ENCODE results near the gene OTX2.

OTX2 gene

DNA sequence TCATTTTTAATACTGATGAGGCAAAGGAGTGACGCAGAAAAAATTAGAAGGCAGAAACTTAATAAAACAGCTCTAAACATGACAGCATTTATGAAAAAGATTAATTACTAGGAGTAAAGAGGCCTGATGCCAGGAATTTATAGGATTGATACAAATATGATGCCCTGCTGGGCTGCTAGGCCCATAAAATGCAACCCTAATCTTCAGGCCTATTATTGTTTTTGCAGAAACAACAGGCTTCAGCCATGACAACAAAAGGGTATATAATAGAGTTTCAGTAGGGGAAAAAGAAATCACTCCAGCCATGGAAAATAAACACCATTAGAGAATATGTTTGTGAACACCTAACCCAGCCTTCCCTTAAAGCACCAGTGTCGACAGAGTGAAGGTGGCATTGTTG, 50.6 kb downstream of the OTX2 start (continued):
- TF ChIP-seq ZSCAN23 (tag by site-specific recombination; IDR thresholded peaks at IDR 0.05) (no peak), ZNF501 (tag by site-specific recombination; IDR thresholded peaks at IDR 0.05) (no peak), WT1 (tag by site-specific recombination; IDR thresholded peaks at IDR 0.05) (peak; percentile 76), MYNN (tag by site-specific recombination; IDR thresholded peaks at IDR 0.05; ENCODE audit: borderline replicate concordance) (no peak), ZFP3 (tag by site-specific recombination; IDR thresholded peaks at IDR 0.05; ENCODE audit: low read depth) (no peak), ZFHX2 (tag by site-specific recombination; conservative IDR thresholded peaks at IDR 0.05) (no peak), ZNF140 (tag by site-specific recombination; IDR thresholded peaks at IDR 0.05) (no peak), ZNF530 (tag by site-specific recombination; IDR thresholded peaks at IDR 0.05; ENCODE audit: low read depth) (no peak), FEZF1 (tag by site-specific recombination; IDR thresholded peaks at IDR 0.05) (peak; percentile 64), ZNF404 (tag by site-specific recombination; IDR thresholded peaks at IDR 0.05) (no peak), ZNF175 (tag by site-specific recombination; IDR thresholded peaks at IDR 0.05) (no peak)
- TF ChIP-seq, protein P1, sequence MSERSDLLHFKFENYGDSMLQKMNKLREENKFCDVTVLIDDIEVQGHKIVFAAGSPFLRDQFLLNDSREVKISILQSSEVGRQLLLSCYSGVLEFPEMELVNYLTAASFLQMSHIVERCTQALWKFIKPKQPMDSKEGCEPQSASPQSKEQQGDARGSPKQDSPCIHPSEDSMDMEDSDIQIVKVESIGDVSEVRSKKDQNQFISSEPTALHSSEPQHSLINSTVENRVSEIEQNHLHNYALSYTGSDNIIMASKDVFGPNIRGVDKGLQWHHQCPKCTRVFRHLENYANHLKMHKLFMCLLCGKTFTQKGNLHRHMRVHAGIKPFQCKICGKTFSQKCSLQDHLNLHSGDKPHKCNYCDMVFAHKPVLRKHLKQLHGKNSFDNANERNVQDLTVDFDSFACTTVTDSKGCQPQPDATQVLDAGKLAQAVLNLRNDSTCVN (tag by site-specific recombination; optimal IDR thresholded peaks at IDR 0.05): no peak

DNA sequence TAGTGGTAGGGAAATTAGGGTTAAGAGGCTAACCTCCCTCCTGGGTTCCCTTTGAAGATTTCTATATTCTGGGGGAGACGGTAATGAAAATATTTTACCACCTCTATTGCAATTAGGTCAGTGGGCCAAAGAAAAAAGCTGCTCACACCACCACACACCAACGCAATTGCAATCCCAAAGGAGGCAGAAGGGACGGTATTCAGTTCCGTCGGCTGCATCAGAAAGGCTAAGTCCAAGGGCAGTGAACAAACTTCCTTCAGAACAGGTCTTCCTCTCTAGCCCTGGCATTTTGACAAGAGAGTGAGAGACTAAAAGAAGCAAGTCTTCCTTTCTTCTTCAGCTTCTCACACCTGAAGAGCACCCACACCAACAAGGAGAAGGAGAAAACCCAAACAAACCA, 51.2 kb downstream of the OTX2 start:
- Histone ChIP-seq H3K4me1 (ENCODE audit: control insufficient read depth, insufficient read depth, low read length) (peaks cover 33% of the 10 kb centered on the region), H3K27ac (ENCODE audit: extremely low read depth, low read depth, low read length) (peak overlapping the region; percentile 64), H3K4me3 (ENCODE audit: low read depth, low read length) (no peak overlapping the region), H3K9me3 (ENCODE audit: control insufficient read depth, insufficient read depth, low read depth, low read length) (no peaks in the 10 kb centered on the region), H3K36me3 (ENCODE audit: control insufficient read depth in 2 of 2, insufficient read depth in 1 of 2, low read length in 2 of 2) (no peaks in the 10 kb centered on the region)
- POLR2A ChIA-PET: no interaction called here
- CTCF ChIA-PET: interaction anchor here (0.6 kb wide), 1 partner anchor 9 kb away, joined by 4 read pairs; no protein-coding TSS in a partner anchor
- TF ChIP-seq KLF16 (tag by site-specific recombination; IDR thresholded peaks at IDR 0.05): no peak
- TF ChIP-seq, protein P2, sequence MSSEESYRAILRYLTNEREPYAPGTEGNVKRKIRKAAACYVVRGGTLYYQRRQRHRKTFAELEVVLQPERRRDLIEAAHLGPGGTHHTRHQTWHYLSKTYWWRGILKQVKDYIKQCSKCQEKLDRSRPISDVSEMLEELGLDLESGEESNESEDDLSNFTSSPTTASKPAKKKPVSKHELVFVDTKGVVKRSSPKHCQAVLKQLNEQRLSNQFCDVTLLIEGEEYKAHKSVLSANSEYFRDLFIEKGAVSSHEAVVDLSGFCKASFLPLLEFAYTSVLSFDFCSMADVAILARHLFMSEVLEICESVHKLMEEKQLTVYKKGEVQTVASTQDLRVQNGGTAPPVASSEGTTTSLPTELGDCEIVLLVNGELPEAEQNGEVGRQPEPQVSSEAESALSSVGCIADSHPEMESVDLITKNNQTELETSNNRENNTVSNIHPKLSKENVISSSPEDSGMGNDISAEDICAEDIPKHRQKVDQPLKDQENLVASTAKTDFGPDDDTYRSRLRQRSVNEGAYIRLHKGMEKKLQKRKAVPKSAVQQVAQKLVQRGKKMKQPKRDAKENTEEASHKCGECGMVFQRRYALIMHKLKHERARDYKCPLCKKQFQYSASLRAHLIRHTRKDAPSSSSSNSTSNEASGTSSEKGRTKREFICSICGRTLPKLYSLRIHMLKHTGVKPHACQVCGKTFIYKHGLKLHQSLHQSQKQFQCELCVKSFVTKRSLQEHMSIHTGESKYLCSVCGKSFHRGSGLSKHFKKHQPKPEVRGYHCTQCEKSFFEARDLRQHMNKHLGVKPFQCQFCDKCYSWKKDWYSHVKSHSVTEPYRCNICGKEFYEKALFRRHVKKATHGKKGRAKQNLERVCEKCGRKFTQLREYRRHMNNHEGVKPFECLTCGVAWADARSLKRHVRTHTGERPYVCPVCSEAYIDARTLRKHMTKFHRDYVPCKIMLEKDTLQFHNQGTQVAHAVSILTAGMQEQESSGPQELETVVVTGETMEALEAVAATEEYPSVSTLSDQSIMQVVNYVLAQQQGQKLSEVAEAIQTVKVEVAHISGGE (tag by site-specific recombination; conservative IDR thresholded peaks at IDR 0.05; ENCODE audit: low read depth): no peak
- TF ChIP-seq KLF1 (tag by site-specific recombination; IDR thresholded peaks at IDR 0.05): no peak
- TF ChIP-seq ZNF548 (tag by site-specific recombination; IDR thresholded peaks at IDR 0.05): no peak
- no peak for TF ChIP-seq ZNF830 (tag by site-specific recombination; IDR thresholded peaks at IDR 0.05; ENCODE audit: low read depth)
- no peak for TF ChIP-seq IKZF3 (tag by site-specific recombination; IDR thresholded peaks at IDR 0.05)
- no peak for TF ChIP-seq ZNF792 (tag by site-specific recombination; IDR thresholded peaks at IDR 0.05)
- TF ChIP-seq, protein P3, sequence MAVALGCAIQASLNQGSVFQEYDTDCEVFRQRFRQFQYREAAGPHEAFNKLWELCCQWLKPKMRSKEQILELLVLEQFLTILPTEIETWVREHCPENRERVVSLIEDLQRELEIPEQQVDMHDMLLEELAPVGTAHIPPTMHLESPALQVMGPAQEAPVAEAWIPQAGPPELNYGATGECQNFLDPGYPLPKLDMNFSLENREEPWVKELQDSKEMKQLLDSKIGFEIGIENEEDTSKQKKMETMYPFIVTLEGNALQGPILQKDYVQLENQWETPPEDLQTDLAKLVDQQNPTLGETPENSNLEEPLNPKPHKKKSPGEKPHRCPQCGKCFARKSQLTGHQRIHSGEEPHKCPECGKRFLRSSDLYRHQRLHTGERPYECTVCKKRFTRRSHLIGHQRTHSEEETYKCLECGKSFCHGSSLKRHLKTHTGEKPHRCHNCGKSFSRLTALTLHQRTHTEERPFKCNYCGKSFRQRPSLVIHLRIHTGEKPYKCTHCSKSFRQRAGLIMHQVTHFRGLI (tag by site-specific recombination; IDR thresholded peaks at IDR 0.05): no peak
- TF ChIP-seq, protein P4, sequence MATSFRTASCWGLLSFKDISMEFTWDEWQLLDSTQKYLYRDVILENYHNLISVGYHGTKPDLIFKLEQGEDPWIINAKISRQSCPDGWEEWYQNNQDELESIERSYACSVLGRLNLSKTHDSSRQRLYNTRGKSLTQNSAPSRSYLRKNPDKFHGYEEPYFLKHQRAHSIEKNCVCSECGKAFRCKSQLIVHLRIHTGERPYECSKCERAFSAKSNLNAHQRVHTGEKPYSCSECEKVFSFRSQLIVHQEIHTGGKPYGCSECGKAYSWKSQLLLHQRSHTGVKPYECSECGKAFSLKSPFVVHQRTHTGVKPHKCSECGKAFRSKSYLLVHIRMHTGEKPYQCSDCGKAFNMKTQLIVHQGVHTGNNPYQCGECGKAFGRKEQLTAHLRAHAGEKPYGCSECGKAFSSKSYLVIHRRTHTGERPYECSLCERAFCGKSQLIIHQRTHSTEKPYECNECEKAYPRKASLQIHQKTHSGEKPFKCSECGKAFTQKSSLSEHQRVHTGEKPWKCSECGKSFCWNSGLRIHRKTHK (tag by site-specific recombination; IDR thresholded peaks at IDR 0.05): no peak
- TF ChIP-seq SP2 (tag by site-specific recombination; IDR thresholded peaks at IDR 0.05): no peak
- no peak for TF ChIP-seq ZNF366 (tag by site-specific recombination; conservative IDR thresholded peaks at IDR 0.05)
- TF ChIP-seq, protein P5, sequence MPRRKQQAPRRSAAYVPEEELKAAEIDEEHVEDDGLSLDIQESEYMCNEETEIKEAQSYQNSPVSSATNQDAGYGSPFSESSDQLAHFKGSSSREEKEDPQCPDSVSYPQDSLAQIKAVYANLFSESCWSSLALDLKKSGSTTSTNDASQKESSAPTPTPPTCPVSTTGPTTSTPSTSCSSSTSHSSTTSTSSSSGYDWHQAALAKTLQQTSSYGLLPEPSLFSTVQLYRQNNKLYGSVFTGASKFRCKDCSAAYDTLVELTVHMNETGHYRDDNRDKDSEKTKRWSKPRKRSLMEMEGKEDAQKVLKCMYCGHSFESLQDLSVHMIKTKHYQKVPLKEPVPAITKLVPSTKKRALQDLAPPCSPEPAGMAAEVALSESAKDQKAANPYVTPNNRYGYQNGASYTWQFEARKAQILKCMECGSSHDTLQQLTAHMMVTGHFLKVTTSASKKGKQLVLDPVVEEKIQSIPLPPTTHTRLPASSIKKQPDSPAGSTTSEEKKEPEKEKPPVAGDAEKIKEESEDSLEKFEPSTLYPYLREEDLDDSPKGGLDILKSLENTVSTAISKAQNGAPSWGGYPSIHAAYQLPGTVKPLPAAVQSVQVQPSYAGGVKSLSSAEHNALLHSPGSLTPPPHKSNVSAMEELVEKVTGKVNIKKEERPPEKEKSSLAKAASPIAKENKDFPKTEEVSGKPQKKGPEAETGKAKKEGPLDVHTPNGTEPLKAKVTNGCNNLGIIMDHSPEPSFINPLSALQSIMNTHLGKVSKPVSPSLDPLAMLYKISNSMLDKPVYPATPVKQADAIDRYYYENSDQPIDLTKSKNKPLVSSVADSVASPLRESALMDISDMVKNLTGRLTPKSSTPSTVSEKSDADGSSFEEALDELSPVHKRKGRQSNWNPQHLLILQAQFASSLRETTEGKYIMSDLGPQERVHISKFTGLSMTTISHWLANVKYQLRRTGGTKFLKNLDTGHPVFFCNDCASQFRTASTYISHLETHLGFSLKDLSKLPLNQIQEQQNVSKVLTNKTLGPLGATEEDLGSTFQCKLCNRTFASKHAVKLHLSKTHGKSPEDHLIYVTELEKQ (tag by site-specific recombination; IDR thresholded peaks at IDR 0.05; ENCODE audit: borderline replicate concordance): no peak
- TF ChIP-seq, protein P6, sequence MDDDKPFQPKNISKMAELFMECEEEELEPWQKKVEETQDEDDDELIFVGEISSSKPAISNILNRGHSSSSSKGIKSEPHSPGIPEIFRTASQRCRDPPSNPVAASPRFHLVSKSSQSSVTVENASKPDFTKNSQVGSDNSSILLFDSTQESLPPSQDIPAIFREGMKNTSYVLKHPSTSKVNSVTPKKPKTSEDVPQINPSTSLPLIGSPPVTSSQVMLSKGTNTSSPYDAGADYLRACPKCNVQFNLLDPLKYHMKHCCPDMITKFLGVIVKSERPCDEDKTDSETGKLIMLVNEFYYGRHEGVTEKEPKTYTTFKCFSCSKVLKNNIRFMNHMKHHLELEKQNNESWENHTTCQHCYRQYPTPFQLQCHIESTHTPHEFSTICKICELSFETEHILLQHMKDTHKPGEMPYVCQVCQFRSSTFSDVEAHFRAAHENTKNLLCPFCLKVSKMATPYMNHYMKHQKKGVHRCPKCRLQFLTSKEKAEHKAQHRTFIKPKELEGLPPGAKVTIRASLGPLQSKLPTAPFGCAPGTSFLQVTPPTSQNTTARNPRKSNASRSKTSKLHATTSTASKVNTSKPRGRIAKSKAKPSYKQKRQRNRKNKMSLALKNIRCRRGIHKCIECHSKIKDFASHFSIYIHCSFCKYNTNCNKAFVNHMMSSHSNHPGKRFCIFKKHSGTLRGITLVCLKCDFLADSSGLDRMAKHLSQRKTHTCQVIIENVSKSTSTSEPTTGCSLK (tag by site-specific recombination; IDR thresholded peaks at IDR 0.05): no peak

All from HEK293 (cell line).